Measurements from ENCODE around the gene CDCA4. TPM values are rescaled to one million over a fixed set of nuclear protein-coding genes. Genes with fewer than 3 reads are reported as not detected.

Gene CDCA4
- total RNA-seq, result 7.4 and 10.3 TPM in 2 replicates

DNA sequence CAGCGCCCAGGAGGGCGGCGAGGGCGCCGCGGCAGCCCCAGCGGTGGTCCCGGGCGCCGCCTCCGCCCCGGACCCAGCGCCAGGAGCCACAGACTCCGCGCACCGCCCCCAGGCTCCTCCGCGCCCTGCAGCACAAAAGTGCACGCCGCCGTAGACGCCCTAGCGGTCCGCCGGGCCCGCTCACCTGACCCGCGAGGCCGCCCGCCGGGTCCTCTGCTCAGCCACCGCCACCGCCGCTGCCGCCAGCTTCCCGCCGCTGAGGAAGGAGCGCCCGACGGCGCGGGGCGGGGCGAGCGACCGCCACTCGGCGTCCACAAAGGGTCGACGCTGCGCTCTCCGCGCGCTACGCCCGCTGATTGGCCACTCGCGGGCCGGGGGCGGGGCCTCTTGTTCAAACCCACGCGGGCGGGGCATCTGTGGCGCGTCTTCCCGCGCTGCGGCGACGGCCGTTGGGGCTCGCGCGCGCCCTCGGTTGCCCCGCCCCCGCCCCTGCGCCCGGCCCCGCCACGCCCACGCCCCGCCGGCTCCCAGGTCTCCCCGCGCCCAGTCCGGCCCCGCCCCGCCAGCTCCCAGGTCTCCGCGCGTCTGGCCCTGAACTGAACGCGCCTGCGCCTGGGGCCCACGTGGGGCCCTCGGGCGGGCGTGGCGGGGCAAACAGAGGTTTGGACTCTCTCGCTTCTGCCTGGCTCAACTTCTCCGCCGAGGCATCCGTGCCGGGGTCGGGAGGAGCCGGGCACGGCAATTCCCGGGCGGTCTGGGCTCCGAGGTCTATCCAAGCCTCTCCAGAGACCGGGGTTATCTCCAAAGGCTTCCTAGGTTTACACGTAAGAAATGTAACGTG is at the start of gene CDCA4:
Gene CDCA4 (minus strand): TSS at position 269 of the 841 bp plus-strand sequence. CDS start 9,154 bp downstream, outside the sequence.

DNA sequence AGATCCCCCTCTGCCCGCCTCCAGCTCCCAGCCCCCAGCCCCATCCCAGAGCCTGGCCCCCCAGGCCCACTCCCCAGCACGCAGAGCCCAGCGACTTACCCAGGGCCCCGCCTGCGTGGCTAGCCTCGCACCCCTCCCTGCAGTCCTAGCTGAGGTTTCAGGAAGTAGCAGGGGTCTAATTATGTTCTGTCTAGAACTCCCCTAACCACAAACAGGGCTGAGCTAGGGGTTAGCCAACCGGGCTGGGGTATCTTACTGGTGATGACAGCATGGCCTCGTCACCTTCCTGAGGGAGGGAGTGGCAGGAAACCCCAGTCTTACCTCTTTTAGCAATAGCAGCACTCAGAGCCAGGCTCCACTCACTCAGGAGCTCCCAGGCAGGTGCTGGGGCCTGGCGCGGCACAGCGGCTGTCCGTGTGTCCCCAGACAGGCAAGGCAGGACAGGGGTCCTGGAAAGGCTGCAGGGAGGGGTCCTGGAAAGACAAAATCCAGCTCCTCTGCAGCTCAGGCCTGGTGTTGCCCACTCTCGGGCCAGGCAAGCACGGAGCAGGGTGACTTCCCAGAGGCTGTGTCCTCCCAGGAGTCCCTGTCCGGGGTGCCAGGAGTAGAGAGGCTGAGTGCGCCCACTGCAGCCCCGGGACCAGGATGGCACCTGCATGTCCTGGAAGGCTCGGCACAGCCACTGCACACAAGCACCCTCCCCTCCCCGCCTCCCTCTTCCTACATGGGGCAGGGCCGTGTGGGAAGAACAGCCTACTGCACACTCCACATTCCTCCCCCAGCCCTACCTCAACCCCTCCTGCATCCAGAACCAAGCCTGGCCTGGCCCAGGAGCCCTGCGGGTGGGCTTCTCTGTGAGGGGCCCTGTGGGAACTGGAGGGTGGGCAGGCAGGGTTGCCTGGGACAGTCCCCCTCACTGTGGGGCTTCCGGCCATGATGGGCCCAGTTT is 44.7 kb upstream of the CDCA4 start, which contains the start of gene GPR132:
Gene GPR132 (minus strand): TSS at position 151 of the 949 bp plus-strand sequence. CDS start 10,010 bp downstream, outside the sequence.

DNA sequence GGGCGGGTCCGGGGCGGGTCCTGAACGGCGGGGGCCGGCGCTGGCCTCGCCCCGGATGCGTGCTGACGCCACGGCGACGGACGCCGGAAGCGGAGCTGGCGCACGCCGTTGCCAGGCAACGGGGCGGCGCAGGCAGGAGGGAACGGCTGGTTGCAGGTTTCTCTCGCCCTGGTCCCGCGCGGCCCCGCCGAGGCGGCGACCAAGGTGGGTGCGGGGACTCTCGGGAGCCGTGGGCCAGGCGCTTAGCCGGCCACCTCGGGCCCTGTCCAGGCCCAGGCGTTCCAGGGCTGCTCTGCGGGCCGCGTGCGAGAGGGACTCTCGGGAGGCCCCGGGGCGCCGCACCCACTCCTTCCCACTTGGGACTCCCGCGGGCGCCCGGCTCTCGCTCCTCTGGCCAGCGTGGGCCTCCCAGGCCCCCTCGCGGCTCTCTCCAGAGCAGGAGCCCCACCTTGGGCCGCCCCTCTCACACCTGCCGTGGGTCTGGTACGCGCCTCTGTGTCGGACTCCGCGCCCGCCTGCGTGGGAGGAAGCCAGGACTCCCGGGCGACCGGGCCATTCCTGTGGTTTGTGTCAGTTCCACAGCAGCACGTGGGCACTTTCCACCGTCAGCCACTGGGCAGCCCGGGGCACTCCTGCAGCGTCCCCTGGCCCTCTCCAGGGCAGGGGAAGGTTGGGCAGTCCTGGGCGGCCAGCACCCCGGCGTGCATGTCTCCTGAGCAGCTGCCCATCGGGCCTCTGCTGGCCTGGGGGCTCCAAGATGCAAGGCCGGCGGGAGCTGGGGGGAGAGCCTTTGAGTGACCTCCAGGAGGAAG is 35.0 kb downstream of the CDCA4 start, which contains the start of gene CLBA1:
Gene CLBA1 (plus strand): TSS at position 114 of the 812 bp plus-strand sequence. CDS start 644 bp downstream, at position 758.

DNA sequence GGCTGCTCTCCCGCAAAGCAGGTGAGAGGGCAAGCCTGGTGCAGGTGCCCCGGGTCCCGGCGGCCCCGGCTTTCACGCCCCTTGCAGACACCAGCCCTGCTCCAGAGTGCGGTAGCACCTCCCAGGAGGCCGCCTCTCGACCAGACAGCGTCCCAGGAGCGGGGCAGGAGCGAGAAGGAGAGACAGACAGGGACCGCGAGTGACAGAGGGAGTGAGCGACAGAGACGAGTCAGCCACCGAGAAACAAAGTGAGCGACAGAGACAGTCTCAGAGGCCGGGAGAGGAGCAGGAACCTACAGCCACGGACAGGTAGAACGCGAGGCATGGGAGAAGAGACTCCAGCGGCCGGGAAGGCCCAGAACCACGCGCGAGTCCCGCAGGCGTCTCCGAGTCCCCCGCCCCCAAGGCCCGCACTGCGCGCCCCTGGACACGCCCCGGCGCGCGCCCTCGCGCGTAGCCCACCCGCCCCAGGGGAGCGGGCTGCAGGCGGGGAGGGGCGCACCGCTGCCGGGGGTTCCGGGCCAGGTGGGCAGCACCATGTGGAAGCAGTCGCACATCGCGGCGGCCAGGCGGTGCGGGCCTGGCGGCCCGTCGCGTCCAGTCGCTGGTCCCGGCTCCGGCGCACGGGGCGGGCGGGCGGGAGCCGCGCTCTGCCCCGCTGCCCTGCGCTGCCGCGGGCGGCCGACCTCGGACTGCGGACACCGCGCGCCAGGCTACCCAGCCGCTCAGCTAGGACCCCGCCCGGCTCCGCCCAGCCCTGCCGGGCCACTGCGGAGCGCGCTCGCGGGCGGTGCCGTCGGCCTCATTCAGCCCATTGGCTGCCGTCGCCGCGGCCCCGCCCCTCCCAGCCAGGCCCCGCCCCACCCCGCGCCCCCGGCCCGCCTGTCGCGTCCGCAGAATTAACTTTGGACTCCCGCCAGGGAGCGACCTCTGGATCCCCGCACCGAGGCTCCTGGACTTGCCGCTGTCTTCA is 42.9 kb downstream of the CDCA4 start, which contains the start of gene AHNAK2:
Gene AHNAK2 (minus strand): TSS at position 694 of the 973 bp plus-strand sequence. CDS start 137 bp downstream, at position 557.

Other genes starting within 250 kb of the CDCA4 start
- gene AKT1, start 225.3 kb downstream of the CDCA4 start, total RNA-seq, result 92.0 and 110 TPM in 2 replicates
- 3.2 and 3.9 TPM in 2 replicates for gene ZBTB42, start 220.0 kb downstream of the CDCA4 start, total RNA-seq
- gene CEP170B, start 155.8 kb downstream of the CDCA4 start, total RNA-seq, result 5.4 and 12.4 TPM in 2 replicates
- gene PLD4, start 96.2 kb downstream of the CDCA4 start, total RNA-seq, result under 0.01 TPM in 1 of 2 replicates, not detected in the other
- gene AHNAK2, start 42.7 kb downstream of the CDCA4 start, total RNA-seq, result 58.5 and 81.1 TPM in 2 replicates
- 8.2 and 8.9 TPM in 2 replicates for gene CLBA1, start 35.3 kb downstream of the CDCA4 start, total RNA-seq
- gene GPR132, start 44.3 kb upstream of the CDCA4 start, total RNA-seq, result 1.4 TPM in 1 of 2 replicates, not detected in the other
- gene JAG2, start 147.7 kb upstream of the CDCA4 start, total RNA-seq, result 0.12 and 1.4 TPM in 2 replicates
- gene NUDT14, start 160.2 kb upstream of the CDCA4 start, total RNA-seq, result 8.2 and 27.5 TPM in 2 replicates
- 45.9 and 57.3 TPM in 2 replicates for gene BTBD6, start 227.4 kb upstream of the CDCA4 start, total RNA-seq

All from pericardium fibroblast (primary cell).